Measurements from ENCODE around the gene MAP6. TPM values are rescaled to one million over a fixed set of nuclear protein-coding genes. Genes with fewer than 3 reads are reported as not detected.

The MAP6 gene
- total RNA-seq, 2 experiments from 2014 or later: not detected

- no peaks in the 10 kb centered on the region for H3K36me3 ChIP-seq (ENCODE audit: insufficient read depth, low read length)
- Mint-ChIP-seq H3K4me1 (ENCODE audit: low read depth) (no peaks in the 10 kb centered on the region), H3K36me3 (ENCODE audit: low read depth) (no peaks in the 10 kb centered on the region), H3K27me3 (peaks cover 85% of the 10 kb centered on the region), H3K27ac (no peak overlapping the region), H3K4me3 (no peak overlapping the region), H3K9me3 (no peaks in the 10 kb centered on the region)
- no peaks in the 10 kb centered on the region for H3K9me3 ChIP-seq (ENCODE audit: control insufficient read depth in 1 of 2, insufficient read depth in 1 of 2, low read length in 2 of 2)
- H3K4me3 ChIP-seq (ENCODE audit: low read length): no peak overlapping the region
- ATAC-seq (ENCODE audit: poor library complexity) (no peak), DNase-seq (no peak)
- no peaks in the 10 kb centered on the region for H3K4me1 ChIP-seq (ENCODE audit: insufficient read depth, low read length)
- intact Hi-C loops (cut with DNase I, micrococcal nuclease): no loop called here
- no peak for TF ChIP-seq CTCF (IDR thresholded peaks at IDR 0.05)
- ChIA-PET CTCF (no interaction called here), POLR2A (no interaction called here)
- no peak overlapping the region for H3K27ac ChIP-seq (ENCODE audit: low read depth in 1 of 2, low read length in 2 of 2)
- peaks cover 26 to 27% of the 10 kb centered on the region in 2 experiments for H3K27me3 ChIP-seq (ENCODE audit: control insufficient read depth in 1 of 2, insufficient read depth in 2 of 2, low read length in 2 of 2)
Observed at GRCh38 chr11:75632450-75632849, 36.4 kb downstream of the MAP6 start.

- intact Hi-C loops (cut with DNase I, micrococcal nuclease): no loop called here
- ATAC-seq (ENCODE audit: poor library complexity) (no peak), DNase-seq (no peak)
- H3K9me3 Mint-ChIP-seq: no peaks in the 10 kb centered on the region
- TF ChIP-seq CTCF (IDR thresholded peaks at IDR 0.05): no peak
- H3K4me3 Mint-ChIP-seq: no peak overlapping the region
- H3K27me3 Mint-ChIP-seq: peaks cover 72% of the 10 kb centered on the region
- H3K4me1 Mint-ChIP-seq (ENCODE audit: low read depth): no peaks in the 10 kb centered on the region
- POLR2A ChIA-PET: no interaction called here
- Histone ChIP-seq H3K4me1 (ENCODE audit: insufficient read depth, low read length) (no peaks in the 10 kb centered on the region), H3K27ac (ENCODE audit: low read depth in 1 of 2, low read length in 2 of 2) (no peak overlapping the region), H3K9me3 (ENCODE audit: control insufficient read depth in 1 of 2, insufficient read depth in 1 of 2, low read length in 2 of 2) (no peaks in the 10 kb centered on the region), H3K4me3 (ENCODE audit: low read length) (no peak overlapping the region), H3K36me3 (ENCODE audit: insufficient read depth, low read length) (no peaks in the 10 kb centered on the region), H3K27me3 (ENCODE audit: control insufficient read depth in 1 of 2, insufficient read depth in 2 of 2, low read length in 2 of 2) (peaks cover 17 to 22% of the 10 kb centered on the region in 2 experiments)
- no peaks in the 10 kb centered on the region for H3K36me3 Mint-ChIP-seq (ENCODE audit: low read depth)
- no peak overlapping the region for H3K27ac Mint-ChIP-seq
- CTCF ChIA-PET: no interaction called here
Observed at GRCh38 chr11:75631086-75631730, 37.6 kb downstream of the MAP6 start.

- CTCF ChIA-PET: no interaction called here
- TF ChIP-seq CTCF (IDR thresholded peaks at IDR 0.05): no peak
- ATAC-seq (ENCODE audit: poor library complexity) (no peak), DNase-seq (no peak)
- POLR2A ChIA-PET: no interaction called here
- H3K4me1 ChIP-seq (ENCODE audit: insufficient read depth, low read length): no peaks in the 10 kb centered on the region
- H3K9me3 Mint-ChIP-seq: no peaks in the 10 kb centered on the region
- intact Hi-C loops (cut with DNase I, micrococcal nuclease): no loop called here
- no peak overlapping the region for H3K4me3 ChIP-seq (ENCODE audit: low read length)
- no peaks in the 10 kb centered on the region for H3K9me3 ChIP-seq (ENCODE audit: control insufficient read depth in 1 of 2, insufficient read depth in 1 of 2, low read length in 2 of 2)
- no peaks in the 10 kb centered on the region for H3K36me3 Mint-ChIP-seq (ENCODE audit: low read depth)
- H3K36me3 ChIP-seq (ENCODE audit: insufficient read depth, low read length): no peaks in the 10 kb centered on the region
- peaks cover 7 to 11% of the 10 kb centered on the region in 2 experiments for H3K27me3 ChIP-seq (ENCODE audit: control insufficient read depth in 1 of 2, insufficient read depth in 2 of 2, low read length in 2 of 2)
- H3K4me1 Mint-ChIP-seq (ENCODE audit: low read depth): no peaks in the 10 kb centered on the region
- no peak overlapping the region for H3K4me3 Mint-ChIP-seq
- H3K27me3 Mint-ChIP-seq: peaks cover 42% of the 10 kb centered on the region
- no peak overlapping the region for H3K27ac ChIP-seq (ENCODE audit: low read depth in 1 of 2, low read length in 2 of 2)
- no peak overlapping the region for H3K27ac Mint-ChIP-seq
Observed at GRCh38 chr11:75627906-75628668, 40.8 kb downstream of the MAP6 start.
